Activated CD8-positive, alpha-beta memory T cell treated with anti-CD3 and anti-CD28 coated beads for 36 hours (primary cell): ENCODE measurements around the gene GBA2. TPM values are rescaled to one million over a fixed set of nuclear protein-coding genes. Genes with fewer than 3 reads are reported as not detected.

ENCODE experiments used
- CTCF ChIA-PET: fragments of 350-600 bp; sonication (Branson Sonifier 250); formaldehyde crosslinking; loops from one replicate; lab custom pipeline; 2021; ENCODE audit warnings: antibody characterized with exemption; lab: Charles Lee
- POLR2A ChIA-PET: fragments of 350-600 bp; sonication (Branson Sonifier 250); formaldehyde crosslinking; loops from one replicate; lab custom pipeline; 2021; ENCODE audit warnings: antibody characterized with exemption; lab: Charles Lee
- total RNA-seq, 2 experiments: library from RNA; stranded (reverse); gene quantifications; one replicate each; pipeline ENCODE4 v1.2.3, GENCODE V29; 2021

The GBA2 gene
- total RNA-seq, 2 experiments from 2014 or later: 38.7 to 40.1 TPM

GRCh38 chr9:35714123-35714522 is 34.9 kb downstream of the GBA2 start:
- POLR2A ChIA-PET: no interaction called here
- CTCF ChIA-PET: interaction anchor here (1.6 kb wide), 1 partner anchor 14 kb away, joined by 5 read pairs; no protein-coding TSS in a partner anchor

GRCh38 chr9:35713578-35713977 is 35.5 kb downstream of the GBA2 start:
- POLR2A ChIA-PET: no interaction called here
- CTCF ChIA-PET: interaction anchor here (1.6 to 1.8 kb wide), 2 partner anchors 14 to 17 kb away, joined by 5 to 7 read pairs; no protein-coding TSS in a partner anchor

GRCh38 chr9:35712762-35713400 is 36.1 kb downstream of the GBA2 start:
- POLR2A ChIA-PET: interaction anchor here (0.6 kb wide), 1 partner anchor 17 kb away, joined by 6 read pairs; no protein-coding TSS in a partner anchor
- CTCF ChIA-PET: interaction anchor here (0.5 to 1.8 kb wide), 4 partner anchors 9 to 54 kb away, joined by 3 to 7 read pairs (median 4); partner anchors contain the start of gene CCDC107

GRCh38 chr9:35711501-35712428 is 37.3 kb downstream of the GBA2 start:
- ChIA-PET POLR2A (interaction anchor here (0.7 kb wide), 1 partner anchor 117 kb away, joined by 6 read pairs; the partner anchor contains the start of gene TMEM8B), CTCF (interaction anchor here (0.5 to 1.8 kb wide), 7 partner anchors 7 to 64 kb away, joined by 3 to 7 read pairs (median 3); partner anchors contain the start of gene CCDC107)

DNA sequence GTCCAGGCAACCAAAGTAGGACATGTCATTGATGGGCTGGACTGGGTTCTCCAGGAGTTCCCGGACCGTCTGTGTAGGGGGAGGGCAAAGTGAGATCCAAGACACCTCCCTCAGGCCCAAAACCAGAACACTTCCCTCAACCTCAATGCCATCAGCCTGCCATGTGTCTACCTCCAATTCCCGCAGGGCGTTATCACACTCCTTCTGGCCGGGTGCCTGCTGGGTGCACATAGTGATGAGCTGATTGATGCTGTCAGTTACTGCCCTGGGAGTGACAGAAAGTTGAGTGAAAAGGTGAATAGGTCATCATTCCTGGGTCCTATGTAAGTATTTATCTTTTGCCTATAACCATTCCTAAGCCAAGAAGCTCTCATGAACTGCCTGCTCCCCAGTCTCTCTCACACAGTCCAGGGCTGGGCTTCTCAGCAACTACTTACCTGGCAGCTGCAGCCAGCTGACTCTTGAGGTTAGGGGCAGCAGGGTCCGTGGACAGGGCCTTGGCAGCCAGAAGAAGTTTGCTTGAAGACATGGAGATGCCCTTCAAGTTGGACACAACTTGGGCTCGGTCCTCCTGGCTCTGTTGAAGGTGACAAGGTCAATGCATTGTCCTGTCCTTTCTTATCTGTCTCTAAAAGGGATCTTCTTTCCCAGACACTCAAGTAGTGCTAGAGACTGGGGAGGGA is 38.1 kb downstream of the GBA2 start:
- CTCF ChIA-PET: interaction anchor here (1.1 kb wide), 2 partner anchors 14 to 19 kb away, joined by 3 to 7 read pairs; no protein-coding TSS in a partner anchor
- POLR2A ChIA-PET: no interaction called here

GRCh38 chr9:35708146-35708545 is 40.9 kb downstream of the GBA2 start:
- ChIA-PET POLR2A (interaction anchor here (0.5 kb wide), 1 partner anchor 588 kb away, joined by 4 read pairs; no protein-coding TSS in a partner anchor), CTCF (interaction anchor here (1.1 to 4.1 kb wide), 2 partner anchors 11 to 19 kb away, joined by 3 to 21 read pairs; no protein-coding TSS in a partner anchor)

GRCh38 chr9:35706951-35707350 is 42.1 kb downstream of the GBA2 start:
- ChIA-PET CTCF (interaction anchor here (4.1 kb wide), 1 partner anchor 10 kb away, joined by 21 read pairs; no protein-coding TSS in a partner anchor), POLR2A (no interaction called here)

DNA sequence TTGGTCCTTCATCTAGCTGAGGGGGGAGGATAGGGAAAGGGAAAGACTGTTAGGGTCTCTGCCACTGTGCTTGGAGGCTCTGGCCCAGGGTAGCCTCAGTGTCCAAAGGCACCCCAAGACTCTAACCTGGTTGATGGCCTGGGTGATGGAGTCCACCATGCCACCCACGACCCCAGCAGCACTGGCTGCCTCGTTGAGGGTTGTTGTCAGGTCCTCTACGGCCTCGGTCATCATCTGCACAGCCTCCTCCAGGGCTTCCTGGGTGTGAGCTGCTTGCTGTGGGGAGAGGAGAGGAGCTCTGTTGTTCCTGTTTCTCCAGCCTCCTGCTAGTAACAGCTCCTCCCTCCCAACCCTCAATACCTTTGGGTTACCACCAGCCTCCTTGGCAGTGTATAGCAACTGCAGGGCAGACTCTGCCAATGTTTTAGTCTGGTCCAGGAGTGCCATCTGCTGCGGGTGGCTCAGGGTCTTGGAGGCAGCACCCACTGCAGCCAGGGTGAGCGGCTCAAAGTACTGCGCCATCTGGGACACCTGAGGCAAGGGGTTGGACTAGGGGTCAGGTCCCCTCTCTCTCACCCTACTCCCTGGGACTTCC is 43.1 kb downstream of the GBA2 start:
- CTCF ChIA-PET: interaction anchor here (1.5 to 4.1 kb wide), 2 partner anchors 9 to 48 kb away, joined by 5 to 21 read pairs; partner anchors contain the start of genes CCDC107 and RMRP
- POLR2A ChIA-PET: no interaction called here

DNA sequence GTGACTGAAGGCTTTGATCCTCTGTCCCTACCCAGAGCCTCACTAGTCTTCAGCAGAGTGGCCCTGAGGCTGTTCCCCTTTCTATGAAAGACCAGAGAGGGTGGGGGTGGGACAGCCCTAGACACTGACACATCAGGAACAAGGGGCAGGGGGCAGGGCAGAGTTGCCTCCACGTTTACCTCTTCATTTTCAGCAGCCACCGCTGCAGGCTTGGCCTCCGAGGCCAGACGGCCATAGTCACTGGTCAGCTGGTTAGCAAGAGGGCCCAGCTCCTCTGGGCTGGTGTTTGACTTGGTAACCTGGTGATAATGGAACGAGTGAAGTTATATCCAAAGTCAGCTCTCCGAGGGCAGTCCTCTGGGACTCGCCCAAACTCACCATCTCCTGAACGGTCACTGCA is 43.7 kb downstream of the GBA2 start:
- CTCF ChIA-PET: interaction anchor here (1.5 to 4.1 kb wide), 3 partner anchors 9 to 47 kb away, joined by 3 to 21 read pairs (median 5); partner anchors contain the start of genes CCDC107 and RMRP
- POLR2A ChIA-PET: no interaction called here

DNA sequence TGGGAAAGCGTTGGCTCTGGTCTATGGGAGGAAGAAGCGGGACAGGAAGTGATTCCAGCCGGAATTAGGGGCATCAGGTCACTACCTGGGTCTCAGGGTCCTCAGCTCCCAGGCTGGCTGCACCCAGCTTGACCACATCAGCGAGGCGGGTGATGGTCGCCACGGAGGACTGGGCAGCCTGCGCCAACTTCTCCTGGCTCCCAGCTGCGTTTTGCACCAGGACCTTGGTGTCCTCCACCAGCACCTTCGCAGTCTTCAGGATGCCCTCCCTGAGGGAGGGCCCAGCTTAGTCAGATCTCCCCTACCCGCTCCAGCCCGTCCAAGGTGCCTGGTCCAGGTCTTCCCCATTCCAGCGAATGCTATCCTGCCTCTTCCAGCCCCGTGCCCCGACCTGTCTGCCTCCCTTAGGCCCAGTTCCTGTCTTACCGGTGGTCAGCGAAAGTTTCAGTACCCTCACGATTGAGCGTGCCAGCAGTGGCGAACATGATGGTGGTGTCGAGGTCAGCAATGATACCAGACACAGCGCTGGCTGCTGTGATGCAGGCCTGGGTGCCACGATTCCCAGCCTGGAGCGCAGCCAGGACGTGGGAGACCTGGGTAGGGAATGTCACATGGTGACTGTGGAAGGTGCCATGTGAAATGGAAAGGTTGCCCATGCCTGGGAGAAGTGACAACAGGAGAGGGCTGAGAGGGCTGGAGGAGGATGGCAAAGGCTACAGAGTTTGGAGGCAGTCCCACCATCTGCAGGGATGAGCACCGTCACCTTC is 44.9 kb downstream of the GBA2 start:
- POLR2A ChIA-PET: no interaction called here

GRCh38 chr9:35702696-35703095 is 46.3 kb downstream of the GBA2 start:
- ChIA-PET CTCF (no interaction called here), POLR2A (no interaction called here)

More for the DNA sequence above, 44.9 kb downstream of the GBA2 start:
- CTCF ChIA-PET: interaction anchor here (0.6 to 4.1 kb wide), 4 partner anchors 7 to 57 kb away, joined by 3 to 21 read pairs (median 3); no protein-coding TSS in a partner anchor

DNA sequence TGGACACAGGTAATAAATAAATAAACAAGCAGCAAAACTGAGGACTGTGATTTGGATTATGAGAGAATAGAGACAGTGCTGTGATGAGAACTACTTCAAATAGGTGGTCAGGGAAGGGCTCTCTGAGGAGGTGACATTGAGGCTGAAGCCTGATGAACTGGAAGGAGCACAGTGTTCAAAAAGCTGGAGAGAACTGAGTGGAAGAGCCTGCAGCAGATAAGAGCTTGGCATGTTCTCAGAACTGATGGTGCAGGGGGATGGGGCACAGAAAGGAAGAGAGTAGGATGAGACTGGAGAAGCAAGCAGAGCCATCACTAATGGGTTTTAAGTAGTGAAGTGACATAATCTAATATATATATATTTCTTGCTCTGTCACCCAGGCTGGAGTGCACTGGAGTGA is 48.1 kb downstream of the GBA2 start:
- ChIA-PET CTCF (interaction anchor here (1.3 kb wide), 1 partner anchor 90 kb away, joined by 3 read pairs; no protein-coding TSS in a partner anchor), POLR2A (interaction anchor here (0.7 to 1.4 kb wide), 2 partner anchors 27 to 45 kb away, joined by 3 read pairs; no protein-coding TSS in a partner anchor)

- POLR2A ChIA-PET: no interaction called here
- CTCF ChIA-PET: interaction anchor here (1.3 kb wide), 1 partner anchor 89 kb away, joined by 3 read pairs; no protein-coding TSS in a partner anchor
Observed at GRCh38 chr9:35700031-35700430, 49.0 kb downstream of the GBA2 start.

DNA sequence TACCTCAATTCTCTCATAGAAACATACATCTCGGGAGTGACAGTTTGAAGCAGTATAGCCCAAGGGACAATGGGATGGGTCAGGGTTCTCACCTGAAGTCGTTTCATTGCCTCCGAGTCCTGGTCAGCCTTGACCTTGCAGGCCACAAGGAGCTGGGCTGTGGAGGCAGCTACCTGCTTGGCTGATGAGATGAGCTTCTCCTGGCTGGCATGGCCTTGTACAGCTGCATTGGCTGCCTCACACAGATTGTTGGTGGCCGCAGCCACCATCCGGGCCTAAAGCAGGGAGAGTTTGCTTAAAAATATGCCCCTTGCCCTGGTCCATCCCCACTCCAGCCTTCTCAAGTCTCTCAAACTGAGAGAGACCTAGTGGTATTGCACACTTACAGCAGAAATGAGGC is 50.8 kb downstream of the GBA2 start:
- ChIA-PET POLR2A (interaction anchor here (0.5 kb wide), 1 partner anchor 51 kb away, joined by 3 read pairs; no protein-coding TSS in a partner anchor), CTCF (interaction anchor here (1.3 to 3.2 kb wide), 4 partner anchors 8 to 87 kb away, joined by 3 to 21 read pairs (median 10); no protein-coding TSS in a partner anchor)

DNA sequence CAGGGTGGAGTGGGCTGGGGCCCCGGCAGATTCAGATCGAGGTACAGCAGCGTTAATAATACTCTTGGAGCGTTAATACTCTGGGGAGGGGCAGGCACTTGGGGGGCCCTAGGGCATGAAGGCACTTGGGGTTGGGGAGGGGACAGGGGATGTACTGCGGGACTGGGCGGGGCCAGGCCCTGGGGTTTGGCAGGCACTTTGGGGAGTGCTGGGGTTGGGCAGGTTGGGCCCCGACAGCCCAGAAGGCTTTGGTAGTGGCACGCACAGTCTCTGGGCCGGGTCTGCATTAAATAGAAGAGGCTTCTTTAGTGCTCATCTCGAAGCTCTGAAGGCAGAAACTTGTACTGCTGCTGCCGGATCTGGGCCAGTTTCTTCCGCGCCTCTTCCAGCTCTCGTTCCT is 51.5 kb downstream of the GBA2 start:
- ChIA-PET CTCF (interaction anchor here (1.0 to 3.2 kb wide), 13 partner anchors 9 to 87 kb away, joined by 3 to 21 read pairs (median 9); partner anchors contain the start of genes ARHGEF39, CREB3 and TLN1), POLR2A (no interaction called here)

DNA sequence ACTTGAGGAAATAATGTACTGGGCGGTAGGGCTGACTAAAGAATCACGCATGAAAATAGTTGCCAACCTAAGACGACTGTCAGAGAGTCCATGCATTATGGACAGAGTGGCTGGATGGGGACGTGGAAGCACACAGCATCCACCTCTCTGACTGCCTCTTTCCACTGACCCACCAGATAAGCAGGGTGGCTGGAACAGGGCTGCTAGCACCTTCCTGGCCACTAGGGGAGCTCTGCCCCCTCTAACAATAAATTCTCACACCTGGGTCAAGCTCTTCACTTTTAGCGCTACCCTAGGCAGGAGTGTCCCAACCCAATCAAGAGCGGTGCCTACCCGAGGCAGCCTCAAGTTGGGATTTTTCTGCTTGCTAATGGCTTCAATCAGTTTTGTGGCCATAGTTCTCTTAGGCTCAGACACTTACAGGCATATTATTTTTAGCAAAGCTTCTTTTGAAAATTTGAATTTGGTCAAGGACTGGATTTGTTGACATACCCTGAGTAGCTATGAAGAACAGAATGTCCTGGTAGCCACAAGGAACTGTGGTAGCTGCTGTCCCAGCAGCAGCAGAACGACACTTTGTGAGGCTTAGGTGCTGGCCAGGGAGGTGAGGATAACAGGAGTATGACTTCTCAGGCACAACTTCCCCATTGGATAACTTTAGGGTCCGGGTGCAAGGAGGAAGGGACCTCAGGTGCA is 52.4 kb downstream of the GBA2 start:
- ChIA-PET CTCF (interaction anchor here (0.9 to 3.2 kb wide), 25 partner anchors 9 to 93 kb away, joined by 3 to 21 read pairs (median 7); partner anchors contain the start of genes ARHGEF39, CCDC107, CREB3 and GBA2), POLR2A (interaction anchor here (1.0 kb wide), 1 partner anchor 50 kb away, joined by 3 read pairs; no protein-coding TSS in a partner anchor)
